Upper lobe of right lung (tissue), 1 donor: ENCODE results near the gene RMI2. TPM values are rescaled to one million over a fixed set of nuclear protein-coding genes. Genes with fewer than 3 reads are reported as not detected.
A peak's percentile ranks its signal among the peaks of the same experiment; 100 is the strongest.
"Not testable (repeated sequence)": the region's sequence is repeated elsewhere in the genome, so short reads cannot be mapped to it uniquely, and the experiment has no call there.

ENCODE experiments used
- ATAC-seq: fragments of 200-7000 bp; cut with Tn5 transposase; one replicate; pipeline ENCODE4 v1.9.1; 2020; ENCODE audit warnings: mild to moderate bottlenecking, moderate library complexity
- DNase-seq: peaks from one replicate; pipeline ENCODE4 v3.0.0-alpha.2; 2020
- H3K27ac ChIP-seq: fragments of 200-600 bp; one replicate; pipeline ENCODE4 v1.8.0; 2022
- H3K27me3 ChIP-seq: fragments of 200-600 bp; one replicate; pipeline ENCODE4 v1.8.0; 2022; ENCODE audit warnings: mild to moderate bottlenecking
- H3K36me3 ChIP-seq: fragments of 200-600 bp; one replicate; pipeline ENCODE4 v1.8.0; 2022
- H3K4me1 ChIP-seq: fragments of 200-600 bp; one replicate; pipeline ENCODE4 v1.8.0; 2022
- H3K4me3 ChIP-seq: fragments of 200-600 bp; one replicate; pipeline ENCODE4 v1.8.0; 2022; ENCODE audit warnings: mild to moderate bottlenecking
- H3K9me3 ChIP-seq: fragments of 200-600 bp; one replicate; pipeline ENCODE4 v1.8.0; 2022
- intact Hi-C: fragments of 100-400 bp; cut with DNase I; formaldehyde crosslinking; loops from one replicate; pipeline ENCODE4 v1.11.0; 2022
- total RNA-seq: library from RNA; stranded (reverse); fragmentation: NEBNext Ultra II Directional; extraction: Animal tissue kit (Norgen Biotek cat#: 25700); gene quantifications from one replicate; pipeline ENCODE4 v1.2.1, GENCODE V29; 2021
- TF ChIP-seq, protein P1 (sequence below): fragments of 200-600 bp; IDR thresholded peaks from one replicate; pipeline ENCODE4 v1.8.0; 2022; ENCODE audit warnings: antibody characterized with exemption
- donor health status: DM: no; HTN: yes; CAD: no; lungs with severe emphysema.

RMI2 gene
- total RNA-seq, 1 donor from 2014 or later, result 1.2 TPM

- TF ChIP-seq, protein P1, sequence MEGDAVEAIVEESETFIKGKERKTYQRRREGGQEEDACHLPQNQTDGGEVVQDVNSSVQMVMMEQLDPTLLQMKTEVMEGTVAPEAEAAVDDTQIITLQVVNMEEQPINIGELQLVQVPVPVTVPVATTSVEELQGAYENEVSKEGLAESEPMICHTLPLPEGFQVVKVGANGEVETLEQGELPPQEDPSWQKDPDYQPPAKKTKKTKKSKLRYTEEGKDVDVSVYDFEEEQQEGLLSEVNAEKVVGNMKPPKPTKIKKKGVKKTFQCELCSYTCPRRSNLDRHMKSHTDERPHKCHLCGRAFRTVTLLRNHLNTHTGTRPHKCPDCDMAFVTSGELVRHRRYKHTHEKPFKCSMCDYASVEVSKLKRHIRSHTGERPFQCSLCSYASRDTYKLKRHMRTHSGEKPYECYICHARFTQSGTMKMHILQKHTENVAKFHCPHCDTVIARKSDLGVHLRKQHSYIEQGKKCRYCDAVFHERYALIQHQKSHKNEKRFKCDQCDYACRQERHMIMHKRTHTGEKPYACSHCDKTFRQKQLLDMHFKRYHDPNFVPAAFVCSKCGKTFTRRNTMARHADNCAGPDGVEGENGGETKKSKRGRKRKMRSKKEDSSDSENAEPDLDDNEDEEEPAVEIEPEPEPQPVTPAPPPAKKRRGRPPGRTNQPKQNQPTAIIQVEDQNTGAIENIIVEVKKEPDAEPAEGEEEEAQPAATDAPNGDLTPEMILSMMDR, result no peak
- intact Hi-C loops, result no loop called here
- H3K4me3 ChIP-seq, result no peak overlapping the region
- DNase-seq (no peak), ATAC-seq (no peak)
- no peaks in the 10 kb centered on the region for H3K9me3 ChIP-seq
- no peaks in the 10 kb centered on the region for H3K27me3 ChIP-seq
- peaks cover 17% of the 10 kb centered on the region for H3K4me1 ChIP-seq
- H3K36me3 ChIP-seq, result no peaks in the 10 kb centered on the region
- peak overlapping the region; percentile 71 for H3K27ac ChIP-seq
These were observed 46.9 kb upstream of the RMI2 start for GRCh38 chr16:11298143-11298900.

DNA sequence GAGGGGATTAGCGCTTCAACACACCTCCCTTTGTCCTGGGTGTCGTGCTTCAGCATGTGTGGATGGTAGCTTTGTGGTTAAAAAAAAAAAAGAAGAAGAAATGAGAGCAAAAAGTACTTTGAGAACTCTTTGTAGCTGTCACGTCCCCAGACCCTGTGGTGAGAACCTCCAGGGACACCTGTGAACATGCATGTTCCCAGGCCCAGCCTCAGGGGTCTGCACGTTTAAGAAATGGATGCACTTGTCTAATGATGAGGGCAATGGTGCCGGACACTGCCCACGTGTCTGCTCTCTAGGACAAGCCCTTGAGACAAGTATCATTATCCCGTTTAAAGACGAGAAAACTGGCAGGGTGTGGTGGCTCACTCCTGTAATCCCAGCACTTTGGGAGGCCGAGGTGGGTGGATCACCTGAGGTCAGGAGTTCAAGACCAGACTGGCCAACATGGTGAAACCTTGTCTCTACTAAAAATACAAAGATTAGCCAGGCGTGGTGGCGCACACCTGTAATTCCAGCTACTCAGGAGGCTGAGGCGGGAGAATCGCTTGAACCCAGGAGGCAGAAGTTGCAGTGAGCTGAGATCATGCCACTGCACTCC lies 46.2 kb upstream of the RMI2 start:
- intact Hi-C loops, ATAC-seq, H3K4me3 ChIP-seq, DNase-seq, H3K27me3 ChIP-seq, H3K36me3 ChIP-seq, H3K9me3 ChIP-seq, H3K27ac ChIP-seq: not testable (repeated sequence)
- H3K4me1 ChIP-seq, result peaks cover 17% of the 10 kb centered on the region

- Histone ChIP-seq H3K9me3 (no peaks in the 10 kb centered on the region), H3K4me3 (no peak overlapping the region), H3K4me1 (peaks cover 17% of the 10 kb centered on the region), H3K36me3 (no peaks in the 10 kb centered on the region), H3K27me3 (no peaks in the 10 kb centered on the region), H3K27ac (no peak overlapping the region)
- DNase-seq (no peak), ATAC-seq (no peak)
- TF ChIP-seq, protein P1, result no peak
- intact Hi-C loops, result no loop called here
These were observed 45.2 kb upstream of the RMI2 start for GRCh38 chr16:11299865-11300559.

- ATAC-seq (no peak), DNase-seq (no peak)
- Histone ChIP-seq H3K4me3 (no peak overlapping the region), H3K9me3 (no peaks in the 10 kb centered on the region), H3K4me1 (peaks cover 17% of the 10 kb centered on the region), H3K36me3 (no peaks in the 10 kb centered on the region), H3K27me3 (no peaks in the 10 kb centered on the region), H3K27ac (no peak overlapping the region)
- intact Hi-C loops, result no loop called here
- TF ChIP-seq, protein P1, result no peak
These were observed 44.7 kb upstream of the RMI2 start for GRCh38 chr16:11300560-11300892.

GRCh38 chr16:11301645-11302501 lies 43.4 kb upstream of the RMI2 start:
- no peaks in the 10 kb centered on the region for H3K27me3 ChIP-seq
- peaks cover 16% of the 10 kb centered on the region for H3K4me1 ChIP-seq
- DNase-seq (no peak), ATAC-seq (no peak)
- H3K27ac ChIP-seq, result no peak overlapping the region
- H3K36me3 ChIP-seq, result no peaks in the 10 kb centered on the region
- H3K9me3 ChIP-seq, result no peaks in the 10 kb centered on the region
- intact Hi-C loops, result no loop called here
- TF ChIP-seq, protein P1, result no peak
- no peak overlapping the region for H3K4me3 ChIP-seq
